Adrenal gland (tissue), 12 donors: ENCODE data around the gene CDADC1. TPM values are rescaled to one million over a fixed set of nuclear protein-coding genes. Genes with fewer than 3 reads are reported as not detected.

Experiments used
- DNase-seq, 7 donors: peaks; one replicate each; pipeline ENCODE4 v3.0.0-alpha.2; 2019 to 2020
- H3K27ac ChIP-seq, 5 donors: fragments of 200-600 bp; sonication (generic) in 4 of 5; 1 replicate in 3 of 5; 2 replicates in 2 of 5; pipeline versions ENCODE4 v1.5.1 to v1.8.0; 2016 to 2020; ENCODE audit warnings: mild to moderate bottlenecking in 1 of 5
- H3K27me3 ChIP-seq: fragments of 200-600 bp; 2 replicates; pipeline ENCODE4 v1.8.0; 2021
- H3K36me3 ChIP-seq, 2 donors: fragments of 200-600 bp; replicated peaks in 1 of 2; 1 replicate in 1 of 2; 2 replicates in 1 of 2; pipeline versions ENCODE4 v1.5.1 to v1.8.0; 2018 to 2022
- H3K4me1 ChIP-seq, 2 donors: fragments of 200-600 bp; replicated peaks in 1 of 2; 1 replicate in 1 of 2; 2 replicates in 1 of 2; pipeline versions ENCODE4 v1.5.1 to v1.8.0; 2018 to 2021
- H3K4me3 ChIP-seq, 4 donors: fragments of 200-600 bp; sonication (generic) in 3 of 4; one replicate each; pipeline ENCODE4 v1.5.1; 2016 to 2018
- H3K9me3 ChIP-seq, 3 donors: fragments of 200-600 bp; sonication (generic) in 1 of 3; replicated peaks in 1 of 3; 1 replicate in 2 of 3; 2 replicates in 1 of 3; pipeline versions ENCODE4 v1.5.1 to v1.8.0; 2016 to 2021
- POLR2A ChIP-seq, 2 donors: fragments of 450-650 bp; IDR thresholded peaks; one replicate each; pipeline ENCODE4 v1.6.1; 2017; ENCODE audit warnings: antibody characterized with exemption in 2 of 2, mild to moderate bottlenecking in 2 of 2, moderate library complexity in 1 of 2
- WGBS, 4 donors: extraction: QIAGEN DNeasy Blood & Tissue Kit in 2 of 4; methylation state at CpG; one replicate each; pipeline versions ENCODE4 v1.1.5 to v1.1.7; 2013 to 2017; 5-methylcytosine and 5-hydroxymethylcytosine counted together
- intact Hi-C, 2 donors: fragments of 100-400 bp; cut with DNase I; formaldehyde crosslinking; loops; one replicate each; pipeline versions ENCODE4 v1.14.1 to v1.15.0; 2022 to 2023
- polyA plus RNA-seq, 3 donors: library from polyadenylated mRNA; stranded (reverse); fragments of 200-250 nt in 2 of 3; fragments of 350-450 nt in 1 of 3; fragmentation: Illumina TruSeq in 1 of 3; extraction: RNeasy Lipid Tissue Mini Kit (QIAGEN cat#74804) in 1 of 3; gene quantifications; one replicate each; pipeline ENCODE4 v1.2.3, GENCODE V29; 2013 to 2014
- total RNA-seq, 9 donors: library from RNA; depleted of rRNA in 4 of 9; stranded (reverse); fragments of >200 nt in 4 of 9; fragments of 120-200 nt in 1 of 9; fragmentation: NEBNext Ultra II Directional in 1 of 9; extraction: Animal tissue kit (Norgen Biotek cat#: 25700) in 1 of 9; gene quantifications; one replicate each; pipeline versions ENCODE4 v1.1.0 to v1.2.4, GENCODE V29; 2013 to 2023
- TF ChIP-seq, protein P1 (sequence below), 6 experiments: fragments of 450-650 bp in 4 of 6; fragments of 200-600 bp in 2 of 6; sonication (generic) in 1 of 6; IDR thresholded peaks; 1 replicate in 5 of 6; 2 replicates in 1 of 6; pipeline versions ENCODE4 v1.5.1 to v1.8.0; 2016 to 2021; ENCODE audit warnings: antibody characterized with exemption in 6 of 6, mild to moderate bottlenecking in 2 of 6, moderate library complexity in 1 of 6
- donor health status: healthy with polysubstance abuse.
- donor health status: Bipolar disorder and iron deficiency.
- donor health status: DM: yes; HTN: yes; CAD: no.
- donor health status: DM: no; HTN: no; CAD: no.
- donor health status: DM: no; HTN: no; CAD: no.
- donor health status: DM: yes; HTN: yes; CAD: no.

Gene CDADC1
- total and polyA plus RNA-seq, 12 donors = 4.4 to 25.4 (median 15.1) TPM

DNA sequence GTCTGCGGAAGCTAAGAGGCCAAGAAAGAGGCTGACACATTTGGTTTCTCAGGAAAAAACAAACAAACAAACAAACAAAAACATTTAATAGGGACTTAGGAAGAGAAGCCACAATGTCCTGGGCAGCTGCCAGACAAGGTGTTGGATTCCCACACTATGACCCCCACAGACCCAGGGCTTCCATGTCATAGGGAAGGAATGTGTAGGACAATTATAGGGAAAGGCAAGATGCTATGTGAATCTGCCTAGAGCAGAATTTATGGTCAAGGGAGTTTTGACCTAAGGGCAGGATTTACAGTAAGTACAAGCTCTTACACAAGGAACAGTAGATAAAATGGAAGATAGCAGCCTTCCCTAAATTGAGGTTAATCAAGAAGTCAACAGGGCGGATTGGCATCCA is 9.1 kb upstream of the CDADC1 start:
- intact Hi-C loops = no loop called here
- no peak for DNase-seq
- Histone ChIP-seq H3K4me1 (no peaks in the 10 kb centered on the region), H3K27me3 (no peaks in the 10 kb centered on the region), H3K4me3 (no peak overlapping the region), H3K27ac (no peak overlapping the region), H3K9me3 (no peaks in the 10 kb centered on the region), H3K36me3 (no peaks in the 10 kb centered on the region)
- 96 to 99% (median 98%) methylated on average over 2 of the region's 2 CpGs for WGBS, 4 donors
- TF ChIP-seq, protein P1, sequence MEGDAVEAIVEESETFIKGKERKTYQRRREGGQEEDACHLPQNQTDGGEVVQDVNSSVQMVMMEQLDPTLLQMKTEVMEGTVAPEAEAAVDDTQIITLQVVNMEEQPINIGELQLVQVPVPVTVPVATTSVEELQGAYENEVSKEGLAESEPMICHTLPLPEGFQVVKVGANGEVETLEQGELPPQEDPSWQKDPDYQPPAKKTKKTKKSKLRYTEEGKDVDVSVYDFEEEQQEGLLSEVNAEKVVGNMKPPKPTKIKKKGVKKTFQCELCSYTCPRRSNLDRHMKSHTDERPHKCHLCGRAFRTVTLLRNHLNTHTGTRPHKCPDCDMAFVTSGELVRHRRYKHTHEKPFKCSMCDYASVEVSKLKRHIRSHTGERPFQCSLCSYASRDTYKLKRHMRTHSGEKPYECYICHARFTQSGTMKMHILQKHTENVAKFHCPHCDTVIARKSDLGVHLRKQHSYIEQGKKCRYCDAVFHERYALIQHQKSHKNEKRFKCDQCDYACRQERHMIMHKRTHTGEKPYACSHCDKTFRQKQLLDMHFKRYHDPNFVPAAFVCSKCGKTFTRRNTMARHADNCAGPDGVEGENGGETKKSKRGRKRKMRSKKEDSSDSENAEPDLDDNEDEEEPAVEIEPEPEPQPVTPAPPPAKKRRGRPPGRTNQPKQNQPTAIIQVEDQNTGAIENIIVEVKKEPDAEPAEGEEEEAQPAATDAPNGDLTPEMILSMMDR (IDR thresholded peaks at IDR 0.05) = no peak

DNA sequence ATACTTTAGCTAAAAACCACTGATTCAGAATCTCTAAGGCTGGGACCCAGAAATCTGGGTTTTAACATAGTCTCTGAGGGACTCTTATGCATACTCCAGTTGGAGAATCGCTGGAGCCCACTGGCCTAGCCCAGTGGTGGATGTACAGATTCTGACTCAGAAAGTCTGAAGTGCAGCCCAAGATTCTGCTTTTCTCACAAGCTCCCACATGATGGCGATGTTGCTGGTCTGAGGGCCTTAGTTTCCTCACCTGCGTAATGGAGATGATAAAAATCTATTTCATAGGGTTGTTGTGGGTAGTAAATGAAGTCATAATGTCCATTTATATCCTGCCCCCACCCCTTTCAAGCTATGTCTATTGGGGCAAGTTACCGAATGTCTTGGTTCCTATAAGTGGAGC is 7.7 kb upstream of the CDADC1 start:
- Histone ChIP-seq H3K4me3 (no peak overlapping the region), H3K27ac (no peak overlapping the region), H3K9me3 (no peaks in the 10 kb centered on the region), H3K36me3 (no peaks in the 10 kb centered on the region), H3K4me1 (no peaks in the 10 kb centered on the region), H3K27me3 (no peaks in the 10 kb centered on the region)
- DNase-seq = peak in 4 of 7 donors; percentile 37 to 47 (median 40)
- intact Hi-C loops = loop anchor here (5.0 kb wide), 1 partner anchor 37 kb away; no protein-coding TSS in a partner anchor
- WGBS, 4 donors = 32 to 38% (median 34%) methylated on average over 3 to 4 of the region's 4 CpGs
- TF ChIP-seq POLR2A (IDR thresholded peaks at IDR 0.05) = no peak
- TF ChIP-seq, protein P1 (IDR thresholded peaks at IDR 0.05) = peak; percentile 19 to 57 (median 44)

DNA sequence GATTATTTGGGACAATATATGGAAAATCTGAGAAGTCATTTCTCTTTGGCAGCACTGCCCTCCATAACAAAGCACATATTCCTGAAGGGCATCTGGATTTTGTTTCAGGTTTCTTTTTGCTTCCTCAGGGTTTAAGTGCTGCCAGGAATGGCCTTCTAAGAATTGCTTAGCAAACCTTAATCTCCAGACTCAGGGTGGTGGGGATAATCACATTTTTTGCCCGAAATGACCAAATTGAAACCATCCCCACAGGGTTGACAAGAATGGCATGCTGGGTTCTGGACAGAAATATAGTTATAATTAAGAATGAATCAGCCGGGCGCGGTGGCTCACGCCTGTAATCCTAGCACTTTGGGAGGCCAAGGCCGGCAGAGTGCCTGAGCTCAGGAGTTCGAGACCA is 6.4 kb upstream of the CDADC1 start:
- Histone ChIP-seq H3K4me3 (no peak overlapping the region), H3K27me3 (no peaks in the 10 kb centered on the region), H3K9me3 (no peaks in the 10 kb centered on the region), H3K4me1 (no peaks in the 10 kb centered on the region), H3K36me3 (no peaks in the 10 kb centered on the region), H3K27ac (no peak overlapping the region)
- DNase-seq = no peak
- intact Hi-C loops = loop anchor here (5.0 kb wide), 1 partner anchor 36 kb away; no protein-coding TSS in a partner anchor
- 91 to 95% (median 95%) methylated on average over 7 of the region's 7 CpGs for WGBS, 4 donors
- TF ChIP-seq POLR2A (IDR thresholded peaks at IDR 0.05) = no peak
- TF ChIP-seq, protein P1 (IDR thresholded peaks at IDR 0.05) = no peak

DNA sequence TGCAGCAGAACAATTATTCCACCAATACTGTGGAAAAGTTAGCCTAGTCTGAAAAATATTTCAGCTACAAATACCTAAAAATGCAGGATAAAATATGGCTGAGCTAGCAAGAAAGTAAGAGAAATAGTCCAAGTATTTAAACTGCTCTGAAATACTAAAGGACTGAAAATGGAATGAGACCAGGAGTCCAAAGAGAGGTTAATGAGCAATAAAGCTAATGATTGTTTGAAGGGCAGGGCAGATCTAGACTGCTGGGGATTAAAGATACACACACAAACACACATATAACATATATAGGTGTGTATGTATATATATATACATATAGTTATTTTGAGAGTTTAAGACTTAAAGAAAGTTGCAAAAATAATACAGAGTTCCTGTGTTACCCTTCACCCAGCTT is 2.6 kb upstream of the CDADC1 start:
- no peaks in the 10 kb centered on the region for H3K36me3 ChIP-seq
- no peak overlapping the region for H3K4me3 ChIP-seq
- DNase-seq = no peak
- intact Hi-C loops = no loop called here
- TF ChIP-seq, protein P1 (IDR thresholded peaks at IDR 0.05) = no peak
- no peak for TF ChIP-seq POLR2A (IDR thresholded peaks at IDR 0.05)
- no peaks in the 10 kb centered on the region for H3K27me3 ChIP-seq
- no peak overlapping the region for H3K27ac ChIP-seq
- no peaks in the 10 kb centered on the region for H3K9me3 ChIP-seq
- peaks cover 10 to 14% of the 10 kb centered on the region in 2 donors for H3K4me1 ChIP-seq
